OCI-LY1 (cell line): ENCODE results near the gene ATP6AP1.
A peak's percentile ranks its signal among the peaks of the same experiment; 100 is the strongest.

Source experiments
- H2AFZ ChIP-seq: fragments of 200-600 bp; sonication (generic), shearing (Covaris generic); 2 replicates; pipeline ENCODE4 v1.6.0; 2014; ENCODE audit warnings: antibody characterized with exemption, mild to moderate bottlenecking, low read length
- H3F3A ChIP-seq: fragments of 200-600 bp; sonication (generic), shearing (Covaris generic); 2 replicates; pipeline ENCODE4 v1.6.0; 2014; ENCODE audit warnings: mild to moderate bottlenecking, antibody characterized with exemption, low read length, moderate library complexity; ENCODE audit not compliant: insufficient read depth
- H3K27ac ChIP-seq: fragments of 200-600 bp; sonication (generic); 2 replicates; pipeline ENCODE4 v1.5.1; 2014; ENCODE audit warnings: low read length, mixed run types, mild to moderate bottlenecking, low read depth; ENCODE audit not compliant: poor library complexity, severe bottlenecking
- H3K27me3 ChIP-seq: fragments of 200-600 bp; sonication (generic); 2 replicates; pipeline ENCODE4 v1.6.0; 2014; ENCODE audit warnings: antibody characterized with exemption, mild to moderate bottlenecking, low read length, moderate library complexity; ENCODE audit not compliant: insufficient read depth
- H3K36me3 ChIP-seq: fragments of 200-600 bp; sonication (generic); 2 replicates; pipeline ENCODE4 v1.6.1; 2014; ENCODE audit warnings: mild to moderate bottlenecking, antibody characterized with exemption, low read length, moderate library complexity, mixed read lengths; ENCODE audit not compliant: insufficient read depth
- H3K4me1 ChIP-seq: fragments of 200-600 bp; sonication (generic); 2 replicates; pipeline ENCODE4 v1.5.1; 2014; ENCODE audit warnings: mild to moderate bottlenecking, low read length, moderate library complexity; ENCODE audit not compliant: insufficient read depth, severe bottlenecking
- H3K4me2 ChIP-seq: fragments of 200-600 bp; sonication (generic), shearing (Covaris generic); 2 replicates; pipeline ENCODE4 v1.6.1; 2014; ENCODE audit warnings: low read length
- H3K4me3 ChIP-seq: fragments of 200-600 bp; sonication (generic); 2 replicates; pipeline ENCODE4 v1.5.1; 2014; ENCODE audit warnings: low read length, low read depth, mild to moderate bottlenecking, mixed read lengths; ENCODE audit not compliant: poor library complexity, severe bottlenecking
- H3K79me2 ChIP-seq: fragments of 200-600 bp; shearing (Covaris generic); 2 replicates; pipeline ENCODE4 v1.6.1; 2016; ENCODE audit warnings: mixed run types, low read length, mixed read lengths; ENCODE audit not compliant: insufficient read depth
- H3K9ac ChIP-seq: fragments of 200-600 bp; sonication (generic), shearing (Covaris generic); 2 replicates; pipeline ENCODE4 v1.6.1; 2014; ENCODE audit warnings: mild to moderate bottlenecking, low read length, mixed read lengths
- H3K9me2 ChIP-seq: fragments of 200-600 bp; sonication (generic), shearing (Covaris generic); 2 replicates; pipeline ENCODE4 v1.6.1; 2014; ENCODE audit warnings: low read depth, mild to moderate bottlenecking, low read length, mixed read lengths
- H3K9me3 ChIP-seq: fragments of 200-600 bp; shearing (Covaris generic); 2 replicates; pipeline ENCODE4 v1.6.1; 2014; ENCODE audit warnings: low read length, mixed read lengths
- H4K20me1 ChIP-seq: fragments of 200-600 bp; sonication (generic), shearing (Covaris generic); 2 replicates; pipeline ENCODE4 v1.6.0; 2016; ENCODE audit warnings: mild to moderate bottlenecking, low read length; ENCODE audit not compliant: insufficient read depth
- CTCF ChIP-seq: fragments of 200-600 bp; sonication (generic), shearing (Covaris generic); IDR thresholded peaks from 2 replicates; pipeline ENCODE4 v1.5.1; 2017; ENCODE audit warnings: mild to moderate bottlenecking, antibody characterized with exemption, low read length, moderate library complexity, mixed read lengths
- EZH2 ChIP-seq: fragments of 200-600 bp; sonication (generic), shearing (Covaris generic); IDR thresholded peaks from 2 replicates; pipeline ENCODE4 v1.8.0; 2017; ENCODE audit warnings: borderline replicate concordance, mixed run types, mild to moderate bottlenecking, antibody characterized with exemption, low read length, moderate library complexity, mixed read lengths

Gene ATP6AP1

GRCh38 chrX:154426916-154427770 is 1.3 kb upstream of the ATP6AP1 start:
- Histone ChIP-seq H3K27me3 (no peaks in the 10 kb centered on the region), H3K9me2 (no peaks in the 10 kb centered on the region), H2AFZ (no peak overlapping the region), H3K36me3 (peaks cover 2% of the 10 kb centered on the region; the same call in 1 of the 2 replicates), H3F3A (no peaks in the 10 kb centered on the region), H3K4me1 (peaks cover 16% of the 10 kb centered on the region), H3K27ac (no peak overlapping the region), H3K9ac (no peak overlapping the region), H3K4me3 (no peak overlapping the region), H3K79me2 (no peaks in the 10 kb centered on the region), H4K20me1 (no peaks in the 10 kb centered on the region), H3K4me2 (no peak overlapping the region), H3K9me3 (no peaks in the 10 kb centered on the region)
- TF ChIP-seq CTCF (no peak), EZH2 (no peak)

GRCh38 chrX:154429711-154430110 is 1.2 kb downstream of the ATP6AP1 start:
- no peak for TF ChIP-seq EZH2
- no peak for TF ChIP-seq CTCF
- no peaks in the 10 kb centered on the region for H3K9me2 ChIP-seq
- H3K27ac ChIP-seq = no peak overlapping the region
- peak overlapping the region; percentile 98 for H3K4me2 ChIP-seq
- H3K4me1 ChIP-seq = peaks cover 16% of the 10 kb centered on the region
- H3K9ac ChIP-seq = peak overlapping the region; percentile 87; the same call in 1 of the 2 replicates
- H3K36me3 ChIP-seq = peaks cover 15% of the 10 kb centered on the region; the same call in 1 of the 2 replicates
- H3K4me3 ChIP-seq = peak overlapping the region; percentile 85
- H3K79me2 ChIP-seq = no peaks in the 10 kb centered on the region
- H3K9me3 ChIP-seq = no peaks in the 10 kb centered on the region
- no peaks in the 10 kb centered on the region for H4K20me1 ChIP-seq
- no peak overlapping the region for H2AFZ ChIP-seq
- H3K27me3 ChIP-seq = no peaks in the 10 kb centered on the region
- no peaks in the 10 kb centered on the region for H3F3A ChIP-seq

GRCh38 chrX:154430479-154430878 is 2.0 kb downstream of the ATP6AP1 start:
- no peaks in the 10 kb centered on the region for H4K20me1 ChIP-seq
- no peak overlapping the region for H3K4me3 ChIP-seq
- peaks cover 21% of the 10 kb centered on the region; the same call in 1 of the 2 replicates for H3K36me3 ChIP-seq
- no peak overlapping the region for H3K4me2 ChIP-seq
- no peak overlapping the region for H3K9ac ChIP-seq
- no peak overlapping the region for H3K27ac ChIP-seq
- no peaks in the 10 kb centered on the region for H3K79me2 ChIP-seq
- H3K9me2 ChIP-seq = no peaks in the 10 kb centered on the region
- no peaks in the 10 kb centered on the region for H3K9me3 ChIP-seq
- H3K27me3 ChIP-seq = no peaks in the 10 kb centered on the region
- H2AFZ ChIP-seq = no peak overlapping the region
- H3K4me1 ChIP-seq = peaks cover 16% of the 10 kb centered on the region
- H3F3A ChIP-seq = no peaks in the 10 kb centered on the region
- TF ChIP-seq CTCF (no peak), EZH2 (no peak)
